B cell (primary cell): ENCODE data around the gene STXBP5L. TPM values are rescaled to one million over a fixed set of nuclear protein-coding genes. Genes with fewer than 3 reads are reported as not detected.

Experiments
- ATAC-seq: fragments of 200-7000 bp; cut with Tn5 transposase; one replicate; pipeline ENCODE4 v1.10.0; 2021; ENCODE audit warnings: low read depth, mild to moderate bottlenecking, moderate number of reproducible peaks, moderate library complexity
- CTCF ChIA-PET: fragments of 350-600 bp; sonication (Branson Sonifier 250); formaldehyde crosslinking; loops from one replicate; lab custom pipeline; 2021; ENCODE audit warnings: antibody characterized with exemption, inconsistent platforms; lab: Charles Lee
- POLR2A ChIA-PET: fragments of 350-600 bp; sonication (Branson Sonifier 250); formaldehyde crosslinking; loops from one replicate; lab custom pipeline; 2021; ENCODE audit warnings: antibody characterized with exemption; lab: Charles Lee
- DNase-seq: peaks from one replicate; pipeline ENCODE4 v3.0.0; 2013
- H2AFZ ChIP-seq: 2 replicates; pipeline ENCODE4 v1.6.1; 2012; ENCODE audit warnings: mild to moderate bottlenecking, low read depth, low read length; ENCODE audit not compliant: insufficient read depth, poor library complexity, severe bottlenecking
- H3K27ac ChIP-seq, 2 donors: 1 replicate in 1 of 2; 2 replicates in 1 of 2; pipeline ENCODE4 v1.5.1; 2012 to 2013; ENCODE audit warnings: low read length in 2 of 2, mild to moderate bottlenecking in 2 of 2, moderate library complexity in 1 of 2
- H3K27me3 ChIP-seq, 4 experiments: fragments of 200-600 bp in 1 of 4; sonication (generic) in 1 of 4; replicated peaks in 1 of 4; 1 replicate in 2 of 4; 2 replicates in 2 of 4; pipeline versions ENCODE4 v1.6.1 to v1.7.0; 2013 to 2016; ENCODE audit warnings: low read length in 3 of 4, mild to moderate bottlenecking in 2 of 4, mixed read lengths in 1 of 4, moderate library complexity in 1 of 4; ENCODE audit not compliant: insufficient read depth in 4 of 4, control insufficient read depth in 3 of 4; ENCODE audit errors: control extremely low read depth in 1 of 4
- H3K36me3 ChIP-seq, 2 experiments: replicated peaks in 1 of 2; 1 replicate in 1 of 2; 2 replicates in 1 of 2; pipeline versions ENCODE4 v1.6.1 to v1.7.1; 2013; ENCODE audit warnings: low read length in 1 of 2; ENCODE audit not compliant: insufficient read depth in 2 of 2, control insufficient read depth in 1 of 2; ENCODE audit errors: control extremely low read depth in 1 of 2, extremely low read depth in 1 of 2
- H3K4me1 ChIP-seq, 2 donors: fragments of 200-600 bp in 1 of 2; sonication (generic) in 1 of 2; 1 replicate in 1 of 2; 2 replicates in 1 of 2; pipeline versions ENCODE4 v1.5.1 to v1.6.1; 2013 to 2017; ENCODE audit warnings: low read length in 2 of 2; ENCODE audit not compliant: control insufficient read depth in 2 of 2, insufficient read depth in 2 of 2
- H3K4me2 ChIP-seq: replicated peaks from 2 replicates; pipeline ENCODE3; 2012; ENCODE audit warnings: mild to moderate bottlenecking, low read depth, low read length; ENCODE audit not compliant: poor library complexity, severe bottlenecking
- H3K4me3 ChIP-seq, 5 experiments: fragments of 200-600 bp in 1 of 5; sonication (generic) in 1 of 5; 1 replicate in 3 of 5; 2 replicates in 2 of 5; pipeline versions ENCODE4 v1.5.1 to v1.7.0; 2011 to 2016; ENCODE audit warnings: low read length in 4 of 5, mild to moderate bottlenecking in 4 of 5, low read depth in 2 of 5, control low read depth in 1 of 5, moderate library complexity in 1 of 5; ENCODE audit not compliant: insufficient read depth in 1 of 5; ENCODE audit errors: control extremely low read depth in 1 of 5, extremely low read depth in 1 of 5
- H3K79me2 ChIP-seq: fragments of 200-600 bp; sonication (generic); one replicate; pipeline ENCODE4 v1.6.0; 2016; ENCODE audit warnings: low read length; ENCODE audit not compliant: control insufficient read depth, insufficient read depth
- H3K9ac ChIP-seq: fragments of 200-600 bp; sonication (generic); 2 replicates; pipeline ENCODE4 v1.6.1; 2017; ENCODE audit warnings: mild to moderate bottlenecking, low read length, moderate library complexity
- H3K9me3 ChIP-seq, 3 donors: one replicate each; pipeline versions ENCODE4 v1.6.1 to v1.7.1; 2013; ENCODE audit warnings: low read length in 2 of 3; ENCODE audit not compliant: control insufficient read depth in 2 of 3, insufficient read depth in 1 of 3; ENCODE audit errors: control extremely low read depth in 1 of 3
- H4K20me1 ChIP-seq: 2 replicates; pipeline ENCODE4 v1.6.0; 2012; ENCODE audit warnings: mild to moderate bottlenecking, low read length; ENCODE audit not compliant: insufficient read depth, control insufficient read depth, poor library complexity, severe bottlenecking
- H3K27ac Mint-ChIP-seq: one replicate; pipeline ENCODE4 v1.8.0; 2021; ENCODE audit warnings: mixed read lengths
- H3K27me3 Mint-ChIP-seq: one replicate; pipeline ENCODE4 v1.8.0; 2021; ENCODE audit warnings: mixed read lengths
- H3K4me1 Mint-ChIP-seq: one replicate; pipeline ENCODE4 v1.8.0; 2021; ENCODE audit warnings: mixed read lengths
- H3K4me3 Mint-ChIP-seq: one replicate; pipeline ENCODE4 v1.8.0; 2021; ENCODE audit warnings: mixed read lengths
- H3K9me3 Mint-ChIP-seq: one replicate; pipeline ENCODE4 v1.8.0; 2022; ENCODE audit warnings: mixed read lengths; ENCODE audit not compliant: insufficient read depth
- EZH2 ChIP-seq: IDR thresholded peaks from 2 replicates; pipeline ENCODE4 v1.6.1; 2012; ENCODE audit warnings: borderline replicate concordance, low read depth, mild to moderate bottlenecking, moderate library complexity, low read length; ENCODE audit not compliant: insufficient read depth, poor library complexity, severe bottlenecking
- WGBS: methylation state at CpG from one replicate; pipeline ENCODE4 v1.1.5; 2013; ENCODE audit warnings: missing lambda C conversion rate; ENCODE audit not compliant: insufficient coverage; 5-methylcytosine and 5-hydroxymethylcytosine counted together
- intact Hi-C: fragments of 100-400 bp; cut with micrococcal nuclease; formaldehyde crosslinking; loops from one replicate; pipeline ENCODE4 v1.10.0; 2022
- polyA plus RNA-seq: library from polyadenylated mRNA; depleted of rRNA; stranded (reverse); fragments of >200 nt; gene quantifications from 2 replicates; pipeline ENCODE4 v1.2.3, GENCODE V29; 2012
- total RNA-seq, 2 donors: library from RNA; stranded (reverse); fragments of 120-200 nt in 1 of 2; gene quantifications; 1 replicate in 1 of 2; 2 replicates in 1 of 2; pipeline versions ENCODE4 v1.2.3 to v1.2.4, GENCODE V29; 2013 to 2022
- TF ChIP-seq, protein P1 (sequence below): fragments of 200-600 bp; IDR thresholded peaks from one replicate; pipeline ENCODE4 v1.8.0; 2022; ENCODE audit warnings: antibody characterized with exemption, mild to moderate bottlenecking

STXBP5L gene
- total and polyA plus RNA-seq, 2 donors (not counting 1 experiment from before 2014, with no cell fraction given), result not detected

GRCh38 chr3:121295452-121295851 lies 387.4 kb downstream of the STXBP5L start:
- Histone ChIP-seq H2AFZ (no peak overlapping the region), H3K4me1 (no peaks in the 10 kb centered on the region), H3K9me3 (no peaks in the 10 kb centered on the region), H3K27ac (no peak overlapping the region), H3K4me2 (no peak overlapping the region), H3K9ac (no peak overlapping the region), H3K36me3 (no peaks in the 10 kb centered on the region), H3K27me3 (no peaks in the 10 kb centered on the region), H3K4me3 (no peak overlapping the region), H4K20me1 (no peaks in the 10 kb centered on the region), H3K79me2 (no peaks in the 10 kb centered on the region)
- no peak overlapping the region for H3K27ac Mint-ChIP-seq
- TF ChIP-seq EZH2, result no peak
- TF ChIP-seq, protein P1, sequence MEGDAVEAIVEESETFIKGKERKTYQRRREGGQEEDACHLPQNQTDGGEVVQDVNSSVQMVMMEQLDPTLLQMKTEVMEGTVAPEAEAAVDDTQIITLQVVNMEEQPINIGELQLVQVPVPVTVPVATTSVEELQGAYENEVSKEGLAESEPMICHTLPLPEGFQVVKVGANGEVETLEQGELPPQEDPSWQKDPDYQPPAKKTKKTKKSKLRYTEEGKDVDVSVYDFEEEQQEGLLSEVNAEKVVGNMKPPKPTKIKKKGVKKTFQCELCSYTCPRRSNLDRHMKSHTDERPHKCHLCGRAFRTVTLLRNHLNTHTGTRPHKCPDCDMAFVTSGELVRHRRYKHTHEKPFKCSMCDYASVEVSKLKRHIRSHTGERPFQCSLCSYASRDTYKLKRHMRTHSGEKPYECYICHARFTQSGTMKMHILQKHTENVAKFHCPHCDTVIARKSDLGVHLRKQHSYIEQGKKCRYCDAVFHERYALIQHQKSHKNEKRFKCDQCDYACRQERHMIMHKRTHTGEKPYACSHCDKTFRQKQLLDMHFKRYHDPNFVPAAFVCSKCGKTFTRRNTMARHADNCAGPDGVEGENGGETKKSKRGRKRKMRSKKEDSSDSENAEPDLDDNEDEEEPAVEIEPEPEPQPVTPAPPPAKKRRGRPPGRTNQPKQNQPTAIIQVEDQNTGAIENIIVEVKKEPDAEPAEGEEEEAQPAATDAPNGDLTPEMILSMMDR, result no peak
- ChIA-PET CTCF (no interaction called here), POLR2A (no interaction called here)
- H3K4me3 Mint-ChIP-seq, result no peak overlapping the region
- H3K27me3 Mint-ChIP-seq, result no peaks in the 10 kb centered on the region
- WGBS, result no CpG with 5 or more reads among the region's 3 CpGs
- intact Hi-C loops, result no loop called here
- DNase-seq, result no peak
- no peaks in the 10 kb centered on the region for H3K4me1 Mint-ChIP-seq
- no peak for ATAC-seq
- H3K9me3 Mint-ChIP-seq, result no peaks in the 10 kb centered on the region

- Mint-ChIP-seq H3K4me3 (no peak overlapping the region), H3K27me3 (no peaks in the 10 kb centered on the region), H3K9me3 (no peaks in the 10 kb centered on the region), H3K4me1 (no peaks in the 10 kb centered on the region), H3K27ac (no peak overlapping the region)
- H3K36me3 ChIP-seq, result no peaks in the 10 kb centered on the region
- no peak overlapping the region for H3K27ac ChIP-seq
- no peak for DNase-seq
- ChIA-PET CTCF (no interaction called here), POLR2A (no interaction called here)
- no peaks in the 10 kb centered on the region for H3K79me2 ChIP-seq
- H3K27me3 ChIP-seq, result no peaks in the 10 kb centered on the region
- no peak overlapping the region for H3K4me2 ChIP-seq
- TF ChIP-seq, protein P1, result no peak
- no peak for TF ChIP-seq EZH2
- no peak overlapping the region for H3K4me3 ChIP-seq
- no peaks in the 10 kb centered on the region for H4K20me1 ChIP-seq
- no peak for ATAC-seq
- intact Hi-C loops, result no loop called here
- H2AFZ ChIP-seq, result no peak overlapping the region
- H3K4me1 ChIP-seq, result no peaks in the 10 kb centered on the region
- no peak overlapping the region for H3K9ac ChIP-seq
- no peaks in the 10 kb centered on the region for H3K9me3 ChIP-seq
Observed at GRCh38 chr3:121295979-121296378, 388.0 kb downstream of the STXBP5L start.
